GM12873 (cell line): ENCODE results near the gene WDR4.

Source experiments
- TF ChIP-seq, protein P1 (sequence below): IDR thresholded peaks from 2 replicates; pipeline ENCODE4 v1.5.1; 2012; ENCODE audit warnings: low read depth, mild to moderate bottlenecking, moderate library complexity, low read length, control low read depth; ENCODE audit not compliant: insufficient read depth; ENCODE audit errors: missing control alignments

WDR4 gene

DNA sequence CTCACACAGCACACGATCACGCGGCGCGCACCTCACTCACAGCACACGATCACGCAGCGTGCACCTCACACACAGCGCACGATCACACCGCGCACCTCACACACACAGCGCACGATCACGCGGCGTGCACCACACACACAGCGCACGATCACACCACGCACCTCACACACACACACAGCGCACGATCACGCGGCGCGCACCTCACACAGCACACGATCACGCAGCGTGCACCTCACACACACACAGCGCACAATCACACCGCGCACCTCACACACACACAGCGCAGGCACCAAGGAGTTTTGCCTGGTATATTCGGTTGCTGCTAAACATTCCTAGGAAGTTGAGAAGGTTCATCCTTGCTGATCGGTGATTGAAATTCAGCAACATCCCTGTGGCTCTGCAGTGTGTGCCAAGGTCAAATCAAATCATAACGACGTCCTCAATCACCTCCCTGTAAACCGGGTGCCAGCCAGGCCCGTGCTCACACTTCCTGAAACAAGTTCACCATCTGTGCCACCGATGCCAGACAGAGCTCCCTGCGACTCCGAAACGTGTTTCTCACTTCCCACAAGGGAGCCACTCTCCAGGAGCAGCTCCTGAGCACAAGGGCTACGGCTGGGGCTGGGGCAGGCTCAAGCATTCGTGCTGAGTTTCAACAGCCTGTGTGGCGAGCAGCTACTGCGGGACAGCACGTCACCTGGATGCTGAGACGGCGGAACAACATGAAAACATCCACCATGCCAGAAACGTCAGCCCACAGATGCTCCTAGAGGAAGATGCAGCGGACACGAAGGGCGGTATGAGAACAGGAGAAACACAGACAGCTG is 30.2 kb downstream of the WDR4 start:
- TF ChIP-seq, protein P1, sequence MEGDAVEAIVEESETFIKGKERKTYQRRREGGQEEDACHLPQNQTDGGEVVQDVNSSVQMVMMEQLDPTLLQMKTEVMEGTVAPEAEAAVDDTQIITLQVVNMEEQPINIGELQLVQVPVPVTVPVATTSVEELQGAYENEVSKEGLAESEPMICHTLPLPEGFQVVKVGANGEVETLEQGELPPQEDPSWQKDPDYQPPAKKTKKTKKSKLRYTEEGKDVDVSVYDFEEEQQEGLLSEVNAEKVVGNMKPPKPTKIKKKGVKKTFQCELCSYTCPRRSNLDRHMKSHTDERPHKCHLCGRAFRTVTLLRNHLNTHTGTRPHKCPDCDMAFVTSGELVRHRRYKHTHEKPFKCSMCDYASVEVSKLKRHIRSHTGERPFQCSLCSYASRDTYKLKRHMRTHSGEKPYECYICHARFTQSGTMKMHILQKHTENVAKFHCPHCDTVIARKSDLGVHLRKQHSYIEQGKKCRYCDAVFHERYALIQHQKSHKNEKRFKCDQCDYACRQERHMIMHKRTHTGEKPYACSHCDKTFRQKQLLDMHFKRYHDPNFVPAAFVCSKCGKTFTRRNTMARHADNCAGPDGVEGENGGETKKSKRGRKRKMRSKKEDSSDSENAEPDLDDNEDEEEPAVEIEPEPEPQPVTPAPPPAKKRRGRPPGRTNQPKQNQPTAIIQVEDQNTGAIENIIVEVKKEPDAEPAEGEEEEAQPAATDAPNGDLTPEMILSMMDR = no peak

DNA sequence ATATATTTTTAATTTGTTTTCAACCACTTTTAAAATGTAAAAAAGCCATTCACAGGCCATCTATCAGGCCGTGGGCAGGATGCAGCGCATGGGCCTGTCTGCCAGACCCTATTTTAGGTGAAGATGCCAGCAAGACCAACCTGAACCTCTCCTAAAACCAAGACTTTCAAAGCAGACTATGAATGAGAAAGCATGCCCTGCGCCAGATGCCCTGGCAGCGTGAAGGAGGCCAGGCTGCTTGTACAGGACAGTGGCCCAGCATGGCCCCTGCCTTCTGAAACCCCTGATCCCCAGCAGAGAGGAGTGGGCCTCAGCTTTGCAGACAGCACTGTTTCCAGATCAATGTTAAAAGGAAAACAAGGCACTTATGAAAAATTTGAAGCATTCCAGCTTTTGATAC is 31.6 kb downstream of the WDR4 start:
- TF ChIP-seq, protein P1 = no peak

DNA sequence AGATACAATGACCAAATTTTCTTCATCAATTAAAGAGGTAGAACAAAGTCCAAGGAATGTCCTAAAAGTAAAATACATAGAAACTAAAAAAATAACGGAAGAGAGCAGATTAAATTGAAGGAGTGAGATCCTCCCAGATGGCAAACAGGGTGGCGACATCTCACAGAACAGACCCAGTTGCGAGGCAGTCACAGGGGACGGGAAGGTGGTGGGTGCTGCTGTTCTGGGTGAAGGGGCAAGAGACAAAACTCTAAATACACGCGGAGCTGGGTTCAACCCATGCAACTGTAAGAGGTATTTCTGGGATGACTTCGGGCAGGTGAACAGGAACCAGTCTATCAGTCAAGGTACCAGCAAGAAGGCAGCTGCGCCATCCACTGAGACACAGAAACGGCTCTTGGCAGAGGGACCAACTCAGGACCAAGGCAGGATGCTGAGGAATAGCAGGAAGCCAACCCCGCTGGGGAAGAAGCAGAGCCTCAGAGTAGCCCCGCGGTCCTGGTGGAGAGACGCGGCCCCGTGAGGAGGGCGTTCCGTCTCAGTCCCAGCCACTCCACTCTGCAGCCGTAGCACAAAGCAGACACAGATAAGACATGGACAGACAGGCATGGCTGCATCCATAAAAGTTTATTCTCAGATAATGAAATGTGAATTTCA is 32.2 kb downstream of the WDR4 start:
- TF ChIP-seq, protein P1 = no peak

DNA sequence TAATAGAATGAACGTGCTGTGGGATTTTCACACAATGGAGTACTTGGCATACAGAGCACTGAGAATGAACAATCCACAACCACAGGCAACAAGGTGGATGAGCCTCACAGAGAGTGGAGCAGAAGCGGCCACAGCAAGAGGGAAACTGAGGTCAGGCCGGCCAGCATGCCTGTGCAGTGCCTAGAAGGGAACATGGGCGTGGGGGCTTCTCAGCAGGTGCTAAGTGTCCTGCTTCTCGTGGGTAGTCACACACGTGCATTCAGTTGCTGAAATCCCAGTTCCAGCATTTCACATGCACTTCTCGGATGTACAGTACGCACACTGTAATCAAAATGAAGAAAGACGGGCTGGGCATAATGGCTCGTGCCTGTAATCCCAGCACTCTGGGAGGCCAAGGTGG is 33.1 kb downstream of the WDR4 start:
- TF ChIP-seq, protein P1 = no peak

DNA sequence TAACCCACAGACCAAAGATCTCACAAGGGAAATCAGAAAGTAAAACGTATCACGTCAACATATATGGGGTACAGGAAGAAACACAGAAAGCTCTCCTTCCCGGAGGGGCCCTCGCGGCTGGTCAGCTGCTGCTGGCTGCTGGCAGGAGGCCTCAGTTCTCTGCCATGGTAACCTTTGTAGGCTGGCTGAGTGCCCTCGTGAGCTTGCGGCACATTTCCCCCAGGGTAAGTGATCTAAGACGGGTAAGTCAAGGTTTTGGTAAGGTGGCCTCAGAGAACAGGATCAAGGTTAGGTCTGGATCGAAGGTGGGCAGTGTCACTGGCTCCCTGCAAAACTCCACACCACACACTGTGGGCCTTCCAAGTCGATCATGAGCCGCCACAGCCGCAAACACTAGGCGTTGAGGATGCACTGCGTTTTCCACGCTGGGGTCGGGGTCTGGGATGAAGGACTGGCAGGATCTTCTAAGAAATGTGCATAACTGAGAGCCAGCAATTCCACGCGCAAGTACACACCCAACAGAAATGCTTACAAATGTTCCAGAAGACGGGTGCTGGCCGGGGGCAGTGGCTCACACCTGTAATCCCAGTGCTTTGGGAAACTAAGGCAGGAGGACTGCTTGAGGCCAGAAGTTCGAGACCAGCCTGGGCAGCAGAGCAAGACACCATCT is 33.9 kb downstream of the WDR4 start:
- TF ChIP-seq, protein P1 = no peak

DNA sequence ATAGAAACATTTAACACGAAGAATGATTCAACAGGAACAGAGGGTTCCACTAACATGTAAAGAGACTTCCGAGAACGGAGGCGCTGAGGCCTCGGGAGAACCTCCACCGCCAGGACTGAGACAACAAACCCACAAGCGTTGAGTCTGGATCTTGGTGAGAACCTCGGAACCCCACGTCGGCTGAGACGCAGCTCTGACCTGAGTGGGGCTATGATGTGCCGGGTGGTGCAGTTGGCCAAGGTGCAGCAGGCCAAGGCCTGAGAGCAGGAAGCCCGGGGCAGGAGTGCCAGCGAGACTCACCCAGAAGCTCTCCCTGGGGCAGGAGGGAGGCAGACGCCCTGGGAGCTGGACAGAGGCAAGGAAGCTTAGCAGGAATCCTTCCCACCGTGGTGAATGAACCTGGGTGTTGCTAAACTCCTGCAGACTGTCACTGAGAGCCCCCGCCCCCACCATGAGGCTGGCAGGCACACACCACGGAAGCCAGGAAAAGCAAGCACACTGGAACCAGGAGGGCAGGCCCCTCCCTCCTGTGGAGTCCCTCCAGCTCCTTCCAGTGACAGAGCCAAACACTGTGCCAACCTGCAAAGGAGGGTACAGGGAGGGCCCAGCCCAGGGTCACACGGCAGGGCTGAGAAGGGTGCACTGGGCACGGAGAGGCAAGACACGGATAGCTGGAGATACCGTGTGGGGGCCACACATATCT is 34.8 kb downstream of the WDR4 start:
- TF ChIP-seq, protein P1 = no peak
